WTC11 (cell line): Measurements from ENCODE around the gene AHNAK2. TPM values are rescaled to one million over a fixed set of nuclear protein-coding genes. Genes with fewer than 3 reads are reported as not detected.

ENCODE experiments used
- ATAC-seq: fragments of 200-7000 bp; cut with Tn5 transposase; 2 replicates; pipeline ENCODE4 v1.10.0; 2021; ENCODE audit warnings: mild to moderate bottlenecking, moderate library complexity
- CTCF ChIA-PET: fragments of 300-600 bp; sonication (Branson Sonifier 250); formaldehyde crosslinking; loops from one replicate; lab custom pipeline; 2021; ENCODE audit warnings: antibody characterized with exemption; lab: Charles Lee
- POLR2A ChIA-PET: fragments of 350-600 bp; sonication (Branson Sonifier 250); formaldehyde crosslinking; loops from one replicate; lab custom pipeline; 2021; ENCODE audit warnings: antibody characterized with exemption; lab: Charles Lee
- DNase-seq: peaks from one replicate; pipeline ENCODE4 v3.0.0; 2021; ENCODE audit warnings: low spot score
- H3K27ac Mint-ChIP-seq: 2 replicates; pipeline ENCODE4 v1.8.0; 2021; ENCODE audit warnings: mixed read lengths
- H3K27me3 Mint-ChIP-seq: 2 replicates; pipeline ENCODE4 v1.8.0; 2021; ENCODE audit warnings: low read depth, mild to moderate bottlenecking, moderate library complexity, mixed read lengths
- H3K36me3 Mint-ChIP-seq: 2 replicates; pipeline ENCODE4 v1.8.0; 2021; ENCODE audit warnings: mixed read lengths
- H3K4me1 Mint-ChIP-seq: 2 replicates; pipeline ENCODE4 v1.8.0; 2022; ENCODE audit warnings: mixed read lengths
- H3K4me3 Mint-ChIP-seq: 2 replicates; pipeline ENCODE4 v1.8.0; 2021; ENCODE audit warnings: mild to moderate bottlenecking, moderate library complexity, mixed read lengths
- H3K9me3 Mint-ChIP-seq: 2 replicates; pipeline ENCODE4 v1.8.0; 2021; ENCODE audit warnings: mixed read lengths
- ELF4 ChIP-seq: sonication (generic); formaldehyde crosslinking; IDR thresholded peaks from 2 replicates; pipeline ENCODE4 v1.8.1; 2022; ENCODE audit warnings: low read depth, mild to moderate bottlenecking, moderate library complexity, missing genetic modification reagents
- EMX1 ChIP-seq: fragments of 250-450 bp; sonication (Bioruptor Pico); IDR thresholded peaks from 2 replicates; pipeline ENCODE4 v1.8.0; 2021; ENCODE audit warnings: mild to moderate bottlenecking
- ESRRA ChIP-seq: sonication (generic); formaldehyde crosslinking; IDR thresholded peaks from 2 replicates; pipeline ENCODE4 v1.8.1; 2022; ENCODE audit warnings: mild to moderate bottlenecking, missing genetic modification reagents, borderline replicate concordance
- ETV6 ChIP-seq: sonication (generic); formaldehyde crosslinking; IDR thresholded peaks from 2 replicates; pipeline ENCODE4 v1.8.1; 2022; ENCODE audit warnings: mild to moderate bottlenecking, missing genetic modification reagents
- GRHL2 ChIP-seq: fragments of 250-450 bp; sonication (Bioruptor Pico); IDR thresholded peaks from 2 replicates; pipeline ENCODE4 v1.8.0; 2022; ENCODE audit warnings: mild to moderate bottlenecking, moderate library complexity; ENCODE audit not compliant: insufficient replicate concordance, severe bottlenecking
- JAZF1 ChIP-seq: fragments of 250-450 bp; sonication (Bioruptor Pico); IDR thresholded peaks from 2 replicates; pipeline ENCODE4 v1.9.0; 2021; ENCODE audit warnings: moderate library complexity, mild to moderate bottlenecking, inconsistent platforms
- RELA ChIP-seq: sonication (generic); formaldehyde crosslinking; IDR thresholded peaks from 2 replicates; pipeline ENCODE4 v1.8.1; 2022; ENCODE audit warnings: missing genetic modification reagents, mild to moderate bottlenecking, borderline replicate concordance
- ZBTB21 ChIP-seq: sonication (generic); formaldehyde crosslinking; IDR thresholded peaks from 2 replicates; pipeline ENCODE4 v1.8.1; 2023; ENCODE audit warnings: mild to moderate bottlenecking, missing genetic modification reagents, borderline replicate concordance
- ZNF138 ChIP-seq: sonication (generic); formaldehyde crosslinking; conservative IDR thresholded peaks from 2 replicates; pipeline ENCODE4 v1.8.1; 2022; ENCODE audit warnings: mild to moderate bottlenecking, moderate library complexity, missing genetic modification reagents
- ZNF219 ChIP-seq: sonication (generic); formaldehyde crosslinking; IDR thresholded peaks from 2 replicates; pipeline ENCODE4 v1.8.0; 2023; ENCODE audit warnings: missing genetic modification reagents, mild to moderate bottlenecking, borderline replicate concordance
- ZNF317 ChIP-seq: sonication (generic); formaldehyde crosslinking; IDR thresholded peaks from 2 replicates; pipeline ENCODE4 v1.8.1; 2023; ENCODE audit warnings: low read depth, mild to moderate bottlenecking, moderate library complexity, missing genetic modification reagents, borderline replicate concordance
- total RNA-seq: library from RNA; stranded (reverse); gene quantifications from 3 replicates; pipeline ENCODE4 v1.2.3, GENCODE V29; 2021
- TF ChIP-seq, protein P1 (sequence below): sonication (generic); formaldehyde crosslinking; IDR thresholded peaks from 2 replicates; pipeline ENCODE4 v1.8.1; 2023; ENCODE audit warnings: mild to moderate bottlenecking, moderate library complexity, missing genetic modification reagents
- TF ChIP-seq, protein P2 (sequence below): fragments of 250-450 bp; sonication (Bioruptor Pico); IDR thresholded peaks from 2 replicates; pipeline ENCODE4 v2.1.2; 2022; ENCODE audit warnings: mild to moderate bottlenecking, moderate library complexity
- TF ChIP-seq, protein P3 (sequence below): fragments of 250-450 bp; sonication (Bioruptor Pico); IDR thresholded peaks from 2 replicates; pipeline ENCODE4 v1.9.0; 2021; ENCODE audit warnings: moderate library complexity, mild to moderate bottlenecking, inconsistent platforms, borderline replicate concordance
- TF ChIP-seq, protein P4 (sequence below): sonication (generic); formaldehyde crosslinking; IDR thresholded peaks from 2 replicates; pipeline ENCODE4 v1.8.1; 2022; ENCODE audit warnings: low read depth, missing genetic modification reagents, borderline replicate concordance
- TF ChIP-seq, protein P5 (sequence below): sonication (generic); formaldehyde crosslinking; IDR thresholded peaks from 2 replicates; pipeline ENCODE4 v1.8.1; 2022; ENCODE audit warnings: missing genetic modification reagents, borderline replicate concordance

AHNAK2 gene
- total RNA-seq, 1 experiment from 2014 or later, result 3.5 TPM

DNA sequence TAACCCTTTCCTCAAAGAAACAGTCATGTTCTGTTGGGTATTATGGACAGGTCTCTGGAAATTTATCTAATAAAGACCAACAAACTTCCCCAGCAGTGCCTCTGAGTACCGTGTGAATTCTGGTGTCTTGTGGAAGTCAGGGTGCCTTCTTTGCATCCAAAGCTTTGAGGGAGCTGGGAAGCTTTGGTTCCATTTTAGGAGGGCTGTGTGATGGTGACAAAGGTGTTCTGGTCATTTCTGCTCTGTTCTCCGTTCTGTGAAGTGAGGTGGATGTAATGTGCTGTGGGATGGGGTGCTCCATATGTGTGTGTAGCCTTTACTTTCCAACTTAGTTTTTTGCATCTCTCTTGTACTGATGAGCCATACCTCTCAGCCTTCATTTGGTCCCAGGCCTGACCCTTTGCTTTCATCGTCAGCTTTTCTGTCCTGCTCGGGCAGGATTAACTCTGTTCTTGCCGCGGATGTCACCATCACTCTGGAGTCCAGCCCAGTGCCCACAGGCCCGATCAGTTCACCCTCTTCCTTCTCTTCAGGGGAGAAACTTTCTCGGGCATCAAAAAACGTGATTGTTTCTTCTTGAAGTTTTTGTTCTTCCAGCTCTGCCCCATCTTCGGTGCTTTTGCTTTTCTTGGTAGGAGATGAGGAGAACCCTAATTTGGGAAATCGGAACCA is 40.3 kb downstream of the AHNAK2 start (continued):
- no peak for TF ChIP-seq ZBTB21 (CRISPR knock-in tag)
- TF ChIP-seq EMX1 (CRISPR knock-in tag), result no peak
- TF ChIP-seq RELA (CRISPR knock-in tag), result no peak
- TF ChIP-seq, all 79 proteins: peak for 0

DNA sequence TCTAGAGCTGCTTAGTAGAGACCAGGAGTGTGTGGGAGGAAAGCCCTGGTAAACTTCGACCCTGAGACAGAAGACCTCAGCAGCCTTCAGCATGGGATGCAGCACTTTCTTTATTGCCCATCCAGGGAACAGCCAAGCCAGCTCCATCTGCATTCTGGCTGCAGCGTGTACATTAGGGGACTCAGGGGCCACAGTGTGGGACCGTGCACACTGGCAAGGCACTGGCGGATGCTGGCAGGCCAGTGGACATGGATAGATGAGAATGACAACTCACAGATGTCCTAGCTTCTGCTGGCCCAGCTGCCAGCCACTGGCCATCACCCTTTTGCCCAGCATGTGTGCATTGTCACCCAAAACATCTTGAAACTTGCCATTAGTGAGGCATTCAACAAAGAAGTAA is 41.0 kb downstream of the AHNAK2 start:
- 0 out of 2 replicates have a peak, but pooled peaks cover 3% of the 10 kb centered on the region for H3K9me3 Mint-ChIP-seq
- POLR2A ChIA-PET, result no interaction called here
- no peak overlapping the region for H3K27ac Mint-ChIP-seq
- CTCF ChIA-PET, result interaction anchor here (1.3 to 1.9 kb wide), 3 partner anchors 38 to 168 kb away, joined by 4 to 5 read pairs (median 4); no protein-coding TSS in a partner anchor
- H3K4me1 Mint-ChIP-seq, result no peaks in the 10 kb centered on the region
- ATAC-seq (no peak), DNase-seq (peak; percentile 8)
- no peak overlapping the region for H3K4me3 Mint-ChIP-seq
- H3K27me3 Mint-ChIP-seq, result peaks cover 76% of the 10 kb centered on the region
- TF ChIP-seq, protein P1, sequence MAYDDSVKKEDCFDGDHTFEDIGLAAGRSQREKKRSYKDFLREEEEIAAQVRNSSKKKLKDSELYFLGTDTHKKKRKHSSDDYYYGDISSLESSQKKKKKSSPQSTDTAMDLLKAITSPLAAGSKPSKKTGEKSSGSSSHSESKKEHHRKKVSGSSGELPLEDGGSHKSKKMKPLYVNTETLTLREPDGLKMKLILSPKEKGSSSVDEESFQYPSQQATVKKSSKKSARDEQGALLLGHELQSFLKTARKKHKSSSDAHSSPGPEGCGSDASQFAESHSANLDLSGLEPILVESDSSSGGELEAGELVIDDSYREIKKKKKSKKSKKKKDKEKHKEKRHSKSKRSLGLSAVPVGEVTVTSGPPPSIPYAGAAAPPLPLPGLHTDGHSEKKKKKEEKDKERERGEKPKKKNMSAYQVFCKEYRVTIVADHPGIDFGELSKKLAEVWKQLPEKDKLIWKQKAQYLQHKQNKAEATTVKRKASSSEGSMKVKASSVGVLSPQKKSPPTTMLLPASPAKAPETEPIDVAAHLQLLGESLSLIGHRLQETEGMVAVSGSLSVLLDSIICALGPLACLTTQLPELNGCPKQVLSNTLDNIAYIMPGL (CRISPR knock-in tag), result no peak
- no peak for TF ChIP-seq ESRRA (CRISPR knock-in tag)
- TF ChIP-seq, protein P2, sequence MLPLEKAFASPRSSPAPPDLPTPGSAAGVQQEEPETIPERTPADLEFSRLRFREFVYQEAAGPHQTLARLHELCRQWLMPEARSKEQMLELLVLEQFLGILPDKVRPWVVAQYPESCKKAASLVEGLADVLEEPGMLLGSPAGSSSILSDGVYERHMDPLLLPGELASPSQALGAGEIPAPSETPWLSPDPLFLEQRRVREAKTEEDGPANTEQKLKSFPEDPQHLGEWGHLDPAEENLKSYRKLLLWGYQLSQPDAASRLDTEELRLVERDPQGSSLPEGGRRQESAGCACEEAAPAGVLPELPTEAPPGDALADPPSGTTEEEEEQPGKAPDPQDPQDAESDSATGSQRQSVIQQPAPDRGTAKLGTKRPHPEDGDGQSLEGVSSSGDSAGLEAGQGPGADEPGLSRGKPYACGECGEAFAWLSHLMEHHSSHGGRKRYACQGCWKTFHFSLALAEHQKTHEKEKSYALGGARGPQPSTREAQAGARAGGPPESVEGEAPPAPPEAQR (CRISPR knock-in tag), result no peak
- no peaks in the 10 kb centered on the region for H3K36me3 Mint-ChIP-seq

DNA sequence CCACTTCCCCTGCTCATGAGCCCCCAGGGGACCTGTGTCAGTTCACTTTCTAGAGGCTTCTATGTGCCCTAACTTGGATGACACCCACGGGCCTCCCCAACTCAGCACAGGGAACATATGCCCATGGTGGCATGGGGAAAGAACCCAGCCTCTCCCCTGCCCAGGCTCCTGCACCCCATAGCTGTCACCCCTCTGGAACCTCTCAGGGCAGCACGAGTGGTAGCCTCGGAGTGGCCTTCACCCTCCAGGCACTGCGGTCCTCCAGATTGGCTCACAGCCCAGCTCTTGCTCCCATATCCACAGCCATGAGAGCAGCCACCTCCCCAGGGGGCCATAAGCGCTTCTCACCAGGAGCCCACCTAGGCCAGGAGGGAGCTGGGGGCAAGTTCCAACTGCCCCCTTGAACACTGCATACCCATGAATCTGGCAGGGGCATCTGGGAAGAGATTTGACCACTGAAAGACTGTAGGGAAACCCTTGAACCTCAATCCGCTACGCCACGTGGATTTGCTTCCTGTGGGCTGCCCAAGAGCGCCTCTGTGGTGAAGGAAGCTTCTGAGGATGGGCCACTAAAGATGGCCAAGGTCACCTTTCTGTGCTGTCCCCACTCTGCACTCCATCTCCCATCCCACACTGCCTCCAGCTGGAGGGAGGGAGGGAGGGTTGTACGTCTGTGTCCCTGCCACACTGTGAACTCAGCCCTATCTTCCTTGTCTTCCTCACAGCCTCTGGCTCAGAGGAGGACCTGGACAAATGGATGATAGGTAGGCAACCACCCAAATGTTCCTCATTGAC is 41.6 kb downstream of the AHNAK2 start:
- Mint-ChIP-seq H3K36me3 (no peaks in the 10 kb centered on the region), H3K9me3 (0 out of 2 replicates have a peak, but pooled peaks cover 3% of the 10 kb centered on the region), H3K4me1 (no peaks in the 10 kb centered on the region), H3K27ac (no peak overlapping the region), H3K4me3 (no peak overlapping the region), H3K27me3 (peaks cover 82% of the 10 kb centered on the region)
- ChIA-PET POLR2A (no interaction called here), CTCF (interaction anchor here (1.3 to 1.9 kb wide), 3 partner anchors 39 to 168 kb away, joined by 4 to 5 read pairs (median 4); no protein-coding TSS in a partner anchor)
- ATAC-seq (no peak), DNase-seq (peak; percentile 4)
- TF ChIP-seq ZNF138 (CRISPR knock-in tag), result no peak
- TF ChIP-seq, protein P3, sequence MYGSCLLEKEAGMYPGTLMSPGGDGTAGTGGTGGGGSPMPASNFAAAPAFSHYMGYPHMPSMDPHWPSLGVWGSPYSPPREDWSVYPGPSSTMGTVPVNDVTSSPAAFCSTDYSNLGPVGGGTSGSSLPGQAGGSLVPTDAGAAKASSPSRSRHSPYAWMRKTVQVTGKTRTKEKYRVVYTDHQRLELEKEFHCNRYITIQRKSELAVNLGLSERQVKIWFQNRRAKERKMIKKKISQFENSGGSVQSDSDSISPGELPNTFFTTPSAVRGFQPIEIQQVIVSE (CRISPR knock-in tag), result no peak
- no peak for TF ChIP-seq ZNF317 (CRISPR knock-in tag)
- TF ChIP-seq JAZF1 (CRISPR knock-in tag), result no peak
- TF ChIP-seq, protein P4, sequence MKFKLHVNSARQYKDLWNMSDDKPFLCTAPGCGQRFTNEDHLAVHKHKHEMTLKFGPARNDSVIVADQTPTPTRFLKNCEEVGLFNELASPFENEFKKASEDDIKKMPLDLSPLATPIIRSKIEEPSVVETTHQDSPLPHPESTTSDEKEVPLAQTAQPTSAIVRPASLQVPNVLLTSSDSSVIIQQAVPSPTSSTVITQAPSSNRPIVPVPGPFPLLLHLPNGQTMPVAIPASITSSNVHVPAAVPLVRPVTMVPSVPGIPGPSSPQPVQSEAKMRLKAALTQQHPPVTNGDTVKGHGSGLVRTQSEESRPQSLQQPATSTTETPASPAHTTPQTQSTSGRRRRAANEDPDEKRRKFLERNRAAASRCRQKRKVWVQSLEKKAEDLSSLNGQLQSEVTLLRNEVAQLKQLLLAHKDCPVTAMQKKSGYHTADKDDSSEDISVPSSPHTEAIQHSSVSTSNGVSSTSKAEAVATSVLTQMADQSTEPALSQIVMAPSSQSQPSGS (CRISPR knock-in tag), result no peak
- TF ChIP-seq ESRRA (CRISPR knock-in tag), result no peak
- TF ChIP-seq ZNF219 (CRISPR knock-in tag), result no peak
- TF ChIP-seq ETV6 (CRISPR knock-in tag), result no peak
- TF ChIP-seq GRHL2 (CRISPR knock-in tag), result no peak
- TF ChIP-seq ELF4 (CRISPR knock-in tag), result no peak
- TF ChIP-seq, protein P5, sequence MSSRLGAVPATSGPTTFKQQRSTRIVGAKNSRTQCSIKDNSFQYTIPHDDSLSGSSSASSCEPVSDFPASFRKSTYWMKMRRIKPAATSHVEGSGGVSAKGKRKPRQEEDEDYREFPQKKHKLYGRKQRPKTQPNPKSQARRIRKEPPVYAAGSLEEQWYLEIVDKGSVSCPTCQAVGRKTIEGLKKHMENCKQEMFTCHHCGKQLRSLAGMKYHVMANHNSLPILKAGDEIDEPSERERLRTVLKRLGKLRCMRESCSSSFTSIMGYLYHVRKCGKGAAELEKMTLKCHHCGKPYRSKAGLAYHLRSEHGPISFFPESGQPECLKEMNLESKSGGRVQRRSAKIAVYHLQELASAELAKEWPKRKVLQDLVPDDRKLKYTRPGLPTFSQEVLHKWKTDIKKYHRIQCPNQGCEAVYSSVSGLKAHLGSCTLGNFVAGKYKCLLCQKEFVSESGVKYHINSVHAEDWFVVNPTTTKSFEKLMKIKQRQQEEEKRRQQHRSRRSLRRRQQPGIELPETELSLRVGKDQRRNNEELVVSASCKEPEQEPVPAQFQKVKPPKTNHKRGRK, result no peak
